ENCODE measurements around the gene WWOX.

Gene WWOX

GRCh38 chr16:78755751-78756661 lies 656.6 kb downstream of the WWOX start:
- Histone ChIP-seq H3K9me3 (ENCODE audit: control insufficient read depth, low read length) (no peaks in the 10 kb centered on the region), H3K9ac (ENCODE audit: low read length) (no peak overlapping the region), H3K27me3 (ENCODE audit: control insufficient read depth, insufficient read depth, low read length) (no peaks in the 10 kb centered on the region), H3K4me1 (ENCODE audit: control insufficient read depth, insufficient read depth, low read length) (no peaks in the 10 kb centered on the region), H3K36me3 (ENCODE audit: control insufficient read depth, insufficient read depth, low read length) (no peaks in the 10 kb centered on the region), H3K4me3 (ENCODE audit: low read length) (no peak overlapping the region)

- H3K9me3 ChIP-seq (ENCODE audit: control insufficient read depth, low read length): no peaks in the 10 kb centered on the region
- H3K36me3 ChIP-seq (ENCODE audit: control insufficient read depth, insufficient read depth, low read length): no peaks in the 10 kb centered on the region
- H3K27me3 ChIP-seq (ENCODE audit: control insufficient read depth, insufficient read depth, low read length): no peaks in the 10 kb centered on the region
- H3K9ac ChIP-seq (ENCODE audit: low read length): no peak overlapping the region
- no peak overlapping the region for H3K4me3 ChIP-seq (ENCODE audit: low read length)
- H3K4me1 ChIP-seq (ENCODE audit: control insufficient read depth, insufficient read depth, low read length): no peaks in the 10 kb centered on the region
Measured at GRCh38 chr16:78759596-78759995, 660.1 kb downstream of the WWOX start.

GRCh38 chr16:78760611-78761010 lies 661.2 kb downstream of the WWOX start:
- no peak overlapping the region for H3K4me3 ChIP-seq (ENCODE audit: low read length)

GRCh38 chr16:78761427-78761826 lies 662.0 kb downstream of the WWOX start:
- H3K36me3 ChIP-seq (ENCODE audit: control insufficient read depth, insufficient read depth, low read length): no peaks in the 10 kb centered on the region
- H3K9ac ChIP-seq (ENCODE audit: low read length): no peak overlapping the region
- H3K9me3 ChIP-seq (ENCODE audit: control insufficient read depth, low read length): no peaks in the 10 kb centered on the region
- H3K4me1 ChIP-seq (ENCODE audit: control insufficient read depth, insufficient read depth, low read length): no peaks in the 10 kb centered on the region
- H3K27me3 ChIP-seq (ENCODE audit: control insufficient read depth, insufficient read depth, low read length): no peaks in the 10 kb centered on the region
- no peak overlapping the region for H3K4me3 ChIP-seq (ENCODE audit: low read length)

More at GRCh38 chr16:78760611-78761010, 661.2 kb downstream of the WWOX start:
- Histone ChIP-seq H3K36me3 (ENCODE audit: control insufficient read depth, insufficient read depth, low read length) (no peaks in the 10 kb centered on the region), H3K27me3 (ENCODE audit: control insufficient read depth, insufficient read depth, low read length) (no peaks in the 10 kb centered on the region), H3K9me3 (ENCODE audit: control insufficient read depth, low read length) (no peaks in the 10 kb centered on the region), H3K4me1 (ENCODE audit: control insufficient read depth, insufficient read depth, low read length) (no peaks in the 10 kb centered on the region), H3K9ac (ENCODE audit: low read length) (no peak overlapping the region)

GRCh38 chr16:78762222-78762621 lies 662.8 kb downstream of the WWOX start:
- Histone ChIP-seq H3K27me3 (ENCODE audit: control insufficient read depth, insufficient read depth, low read length) (no peaks in the 10 kb centered on the region), H3K9ac (ENCODE audit: low read length) (no peak overlapping the region), H3K36me3 (ENCODE audit: control insufficient read depth, insufficient read depth, low read length) (no peaks in the 10 kb centered on the region), H3K4me3 (ENCODE audit: low read length) (no peak overlapping the region), H3K4me1 (ENCODE audit: control insufficient read depth, insufficient read depth, low read length) (no peaks in the 10 kb centered on the region), H3K9me3 (ENCODE audit: control insufficient read depth, low read length) (no peaks in the 10 kb centered on the region)

GRCh38 chr16:78763821-78764440 lies 664.5 kb downstream of the WWOX start:
- H3K9ac ChIP-seq (ENCODE audit: low read length): no peak overlapping the region
- H3K4me3 ChIP-seq (ENCODE audit: low read length): no peak overlapping the region
- H3K27me3 ChIP-seq (ENCODE audit: control insufficient read depth, insufficient read depth, low read length): no peaks in the 10 kb centered on the region
- no peaks in the 10 kb centered on the region for H3K4me1 ChIP-seq (ENCODE audit: control insufficient read depth, insufficient read depth, low read length)
- no peaks in the 10 kb centered on the region for H3K36me3 ChIP-seq (ENCODE audit: control insufficient read depth, insufficient read depth, low read length)
- no peaks in the 10 kb centered on the region for H3K9me3 ChIP-seq (ENCODE audit: control insufficient read depth, low read length)

GRCh38 chr16:78764478-78764877 lies 665.0 kb downstream of the WWOX start:
- H3K27me3 ChIP-seq (ENCODE audit: control insufficient read depth, insufficient read depth, low read length): no peaks in the 10 kb centered on the region
- H3K4me1 ChIP-seq (ENCODE audit: control insufficient read depth, insufficient read depth, low read length): no peaks in the 10 kb centered on the region
- H3K9ac ChIP-seq (ENCODE audit: low read length): no peak overlapping the region
- H3K9me3 ChIP-seq (ENCODE audit: control insufficient read depth, low read length): no peaks in the 10 kb centered on the region
- no peaks in the 10 kb centered on the region for H3K36me3 ChIP-seq (ENCODE audit: control insufficient read depth, insufficient read depth, low read length)
- H3K4me3 ChIP-seq (ENCODE audit: low read length): no peak overlapping the region

GRCh38 chr16:78768226-78768625 lies 668.8 kb downstream of the WWOX start:
- Histone ChIP-seq H3K27me3 (ENCODE audit: control insufficient read depth, insufficient read depth, low read length) (no peaks in the 10 kb centered on the region), H3K4me3 (ENCODE audit: low read length) (no peak overlapping the region), H3K9ac (ENCODE audit: low read length) (no peak overlapping the region), H3K36me3 (ENCODE audit: control insufficient read depth, insufficient read depth, low read length) (no peaks in the 10 kb centered on the region), H3K4me1 (ENCODE audit: control insufficient read depth, insufficient read depth, low read length) (peaks cover 9% of the 10 kb centered on the region), H3K9me3 (ENCODE audit: control insufficient read depth, low read length) (no peaks in the 10 kb centered on the region)

GRCh38 chr16:78768718-78769117 lies 669.3 kb downstream of the WWOX start:
- Histone ChIP-seq H3K4me1 (ENCODE audit: control insufficient read depth, insufficient read depth, low read length) (peaks cover 9% of the 10 kb centered on the region), H3K27me3 (ENCODE audit: control insufficient read depth, insufficient read depth, low read length) (no peaks in the 10 kb centered on the region), H3K9ac (ENCODE audit: low read length) (no peak overlapping the region), H3K9me3 (ENCODE audit: control insufficient read depth, low read length) (no peaks in the 10 kb centered on the region), H3K4me3 (ENCODE audit: low read length) (no peak overlapping the region), H3K36me3 (ENCODE audit: control insufficient read depth, insufficient read depth, low read length) (no peaks in the 10 kb centered on the region)

GRCh38 chr16:78770353-78771091 lies 671.1 kb downstream of the WWOX start:
- Histone ChIP-seq H3K9ac (ENCODE audit: low read length) (no peak overlapping the region), H3K4me3 (ENCODE audit: low read length) (no peak overlapping the region), H3K4me1 (ENCODE audit: control insufficient read depth, insufficient read depth, low read length) (peaks cover 9% of the 10 kb centered on the region), H3K36me3 (ENCODE audit: control insufficient read depth, insufficient read depth, low read length) (no peaks in the 10 kb centered on the region), H3K9me3 (ENCODE audit: control insufficient read depth, low read length) (no peaks in the 10 kb centered on the region), H3K27me3 (ENCODE audit: control insufficient read depth, insufficient read depth, low read length) (no peaks in the 10 kb centered on the region)

GRCh38 chr16:78773291-78773702 lies 673.8 kb downstream of the WWOX start:
- H3K36me3 ChIP-seq (ENCODE audit: control insufficient read depth, insufficient read depth, low read length): no peaks in the 10 kb centered on the region
- H3K9me3 ChIP-seq (ENCODE audit: control insufficient read depth, low read length): no peaks in the 10 kb centered on the region
- no peak overlapping the region for H3K9ac ChIP-seq (ENCODE audit: low read length)
- H3K27me3 ChIP-seq (ENCODE audit: control insufficient read depth, insufficient read depth, low read length): no peaks in the 10 kb centered on the region
- no peak overlapping the region for H3K4me3 ChIP-seq (ENCODE audit: low read length)
- peaks cover 9% of the 10 kb centered on the region for H3K4me1 ChIP-seq (ENCODE audit: control insufficient read depth, insufficient read depth, low read length)

- Histone ChIP-seq H3K9me3 (ENCODE audit: control insufficient read depth, low read length) (no peaks in the 10 kb centered on the region), H3K4me1 (ENCODE audit: control insufficient read depth, insufficient read depth, low read length) (peaks cover 9% of the 10 kb centered on the region), H3K36me3 (ENCODE audit: control insufficient read depth, insufficient read depth, low read length) (no peaks in the 10 kb centered on the region), H3K27me3 (ENCODE audit: control insufficient read depth, insufficient read depth, low read length) (no peaks in the 10 kb centered on the region), H3K4me3 (ENCODE audit: low read length) (no peak overlapping the region), H3K9ac (ENCODE audit: low read length) (no peak overlapping the region)
Measured at GRCh38 chr16:78773706-78774105, 674.3 kb downstream of the WWOX start.

Measured in mucosa of stomach (tissue), 1 donor.